IMR-90 (cell line): ENCODE data around the gene DCHS2. TPM values are rescaled to one million over a fixed set of nuclear protein-coding genes. Genes with fewer than 3 reads are reported as not detected.

Experiments
- ATAC-seq: fragments of 200-7000 bp; cut with Tn5 transposase; 2 replicates; pipeline ENCODE4 v1.9.1; 2020; ENCODE audit warnings: low read depth, mild to moderate bottlenecking, moderate library complexity
- BruUV-seq: library from RNA; stranded (reverse); fragments of 400-500 nt; replicated peaks from 2 replicates; lab custom pipeline; 2021; lab: Mats Ljungman, UMichigan
- CTCF ChIA-PET: fragments of 300-600 bp; formaldehyde crosslinking; extraction: SDS; loops from one replicate; lab custom pipeline; 2021; ENCODE audit warnings: antibody characterized with exemption; lab: Yijun Ruan, JAX
- POLR2A ChIA-PET: fragments of 300-600 bp; sonication (Branson Sonifier 250); formaldehyde crosslinking; loops from one replicate; lab custom pipeline; 2022; ENCODE audit warnings: antibody characterized with exemption; ENCODE audit not compliant: unreplicated experiment; lab: Charles Lee
- DNase-seq: peaks from one replicate; pipeline ENCODE4 v3.0.0; 2013
- H2AFZ ChIP-seq: replicated peaks from 2 replicates; pipeline ENCODE3; 2013; ENCODE audit warnings: low read length, mild to moderate bottlenecking; ENCODE audit not compliant: poor library complexity
- H2AK5ac ChIP-seq: 2 replicates; pipeline ENCODE4 v1.6.1; 2013; ENCODE audit warnings: low read depth, low read length, inconsistent platforms
- H2AK9ac ChIP-seq: replicated peaks from 2 replicates; pipeline ENCODE3; 2013; ENCODE audit warnings: mild to moderate bottlenecking, low read depth, low read length, moderate library complexity; ENCODE audit not compliant: poor library complexity
- H2BK120ac ChIP-seq: 2 replicates; pipeline ENCODE4 v1.6.1; 2013; ENCODE audit warnings: low read depth, low read length, inconsistent platforms
- H2BK15ac ChIP-seq: 3 replicates; pipeline ENCODE4 v1.6.1; 2013; ENCODE audit warnings: low read depth, low read length, inconsistent platforms
- H2BK20ac ChIP-seq: 2 replicates; pipeline ENCODE4 v1.6.1; 2013; ENCODE audit warnings: low read depth, mild to moderate bottlenecking, inconsistent platforms, low read length, moderate library complexity
- H2BK5ac ChIP-seq: 2 replicates; pipeline ENCODE4 v1.6.1; 2013; ENCODE audit warnings: mild to moderate bottlenecking, low read depth, low read length, inconsistent platforms; ENCODE audit not compliant: poor library complexity, severe bottlenecking
- H3K14ac ChIP-seq: replicated peaks from 2 replicates; pipeline ENCODE4 v1.6.1; 2013; ENCODE audit warnings: low read depth, low read length, inconsistent platforms
- H3K18ac ChIP-seq: 2 replicates; pipeline ENCODE4 v1.6.1; 2013; ENCODE audit warnings: low read depth, low read length, control low read depth
- H3K23ac ChIP-seq: 2 replicates; pipeline ENCODE4 v1.6.1; 2013; ENCODE audit warnings: low read depth, low read length, inconsistent platforms
- H3K27ac ChIP-seq: 2 replicates; pipeline ENCODE4 v1.5.1; 2013; ENCODE audit warnings: mild to moderate bottlenecking, control low read depth, low read length; ENCODE audit not compliant: insufficient read depth
- H3K27me3 ChIP-seq: 2 replicates; pipeline ENCODE4 v1.6.1; 2013; ENCODE audit warnings: low read length; ENCODE audit not compliant: control insufficient read depth, insufficient read depth
- H3K36me3 ChIP-seq: 2 replicates; pipeline ENCODE4 v1.6.1; 2013; ENCODE audit warnings: low read length, mixed read lengths; ENCODE audit not compliant: control insufficient read depth, insufficient read depth
- H3K4ac ChIP-seq: 2 replicates; pipeline ENCODE4 v1.6.1; 2013; ENCODE audit warnings: low read depth, low read length, inconsistent platforms
- H3K4me1 ChIP-seq: 2 replicates; pipeline ENCODE4 v1.6.1; 2013; ENCODE audit warnings: low read length, mixed read lengths; ENCODE audit not compliant: control insufficient read depth, insufficient read depth
- H3K4me2 ChIP-seq: 2 replicates; pipeline ENCODE4 v1.6.1; 2013; ENCODE audit warnings: low read depth, mild to moderate bottlenecking, control low read depth, low read length, moderate library complexity
- H3K4me3 ChIP-seq: 2 replicates; pipeline ENCODE4 v1.5.1; 2013; ENCODE audit warnings: low read depth, mild to moderate bottlenecking, control low read depth, low read length, moderate library complexity; ENCODE audit not compliant: insufficient read depth
- H3K56ac ChIP-seq: 2 replicates; pipeline ENCODE4 v1.6.1; 2013; ENCODE audit warnings: low read length, inconsistent platforms; ENCODE audit not compliant: insufficient read depth; ENCODE audit errors: extremely low read depth
- H3K79me1 ChIP-seq, 2 experiments: 2 replicates each; pipeline ENCODE4 v1.6.1; 2013; ENCODE audit warnings: low read length in 2 of 2, inconsistent platforms in 1 of 2, low read depth in 1 of 2
- H3K9ac ChIP-seq: 2 replicates; pipeline ENCODE4 v1.6.1; 2013; ENCODE audit warnings: low read depth, low read length, control low read depth
- H3K9me1 ChIP-seq: 2 replicates; pipeline ENCODE4 v1.6.1; 2013; ENCODE audit warnings: low read length, inconsistent platforms; ENCODE audit not compliant: insufficient read depth
- H3K9me3 ChIP-seq: 2 replicates; pipeline ENCODE4 v1.6.1; 2013; ENCODE audit warnings: low read length; ENCODE audit not compliant: control insufficient read depth, insufficient read depth
- H4K20me1 ChIP-seq: 2 replicates; pipeline ENCODE4 v1.6.1; 2013; ENCODE audit warnings: low read length, inconsistent platforms; ENCODE audit not compliant: insufficient read depth
- H4K5ac ChIP-seq: 2 replicates; pipeline ENCODE4 v1.6.1; 2013; ENCODE audit warnings: mild to moderate bottlenecking, low read depth, low read length, control low read depth
- H4K8ac ChIP-seq, 2 experiments: 2 replicates each; pipeline ENCODE4 v1.6.1; 2013; ENCODE audit warnings: low read depth in 2 of 2, low read length in 2 of 2, control low read depth in 1 of 2, inconsistent platforms in 1 of 2
- H4K91ac ChIP-seq: 2 replicates; pipeline ENCODE4 v1.6.1; 2013; ENCODE audit warnings: low read depth, low read length, inconsistent platforms; ENCODE audit not compliant: insufficient read depth
- BHLHE40 ChIP-seq: fragments of 150-350 bp; IDR thresholded peaks from 2 replicates; pipeline ENCODE4 v1.6.1; 2016; ENCODE audit warnings: mild to moderate bottlenecking, low read depth, low read length
- CHD1 ChIP-seq: IDR thresholded peaks from 2 replicates; pipeline ENCODE4 v1.6.1; 2012; ENCODE audit warnings: low read depth, low read length, improper control_type of control experiment
- POLR2A ChIP-seq: IDR thresholded peaks from 2 replicates; pipeline ENCODE4 v1.6.1; 2012; ENCODE audit warnings: mild to moderate bottlenecking, low read depth, low read length
- RAD21 ChIP-seq: IDR thresholded peaks from 2 replicates; pipeline ENCODE4 v1.6.1; 2012; ENCODE audit warnings: low read length, improper control_type of control experiment
- RCOR1 ChIP-seq: IDR thresholded peaks from 2 replicates; pipeline ENCODE4 v1.6.1; 2012; ENCODE audit warnings: mild to moderate bottlenecking, low read length, improper control_type of control experiment; ENCODE audit not compliant: insufficient replicate concordance
- RFX5 ChIP-seq: IDR thresholded peaks from 2 replicates; pipeline ENCODE4 v1.8.0; 2012; ENCODE audit warnings: low read depth, mild to moderate bottlenecking, low read length, moderate library complexity
- WGBS, 2 experiments: methylation state at CpG; one replicate each; pipeline versions ENCODE4 v1.1.5 to v1.1.7; 2013; ENCODE audit warnings: missing lambda C conversion rate in 2 of 2; ENCODE audit not compliant: insufficient read length in 1 of 2; ENCODE audit errors: extremely low coverage in 2 of 2; 5-methylcytosine and 5-hydroxymethylcytosine counted together
- dilution Hi-C: fragments of 300-500 bp; cut with HindIII; formaldehyde crosslinking; loops from one replicate; pipeline ENCODE4 v1.14.3; 2018; ENCODE audit warnings: low sequenced_read_pairs; ENCODE audit not compliant: unreplicated experiment
- in situ Hi-C: fragments of 300-500 bp; cut with MboI; formaldehyde crosslinking; loops from 3 replicates; pipeline ENCODE4 v1.14.3; 2019; ENCODE audit warnings: low sequenced_read_pairs, inconsistent platforms, mixed read lengths
- intact Hi-C: fragments of 100-400 bp; cut with micrococcal nuclease; formaldehyde crosslinking; loops from 2 replicates; pipeline ENCODE4 v1.10.0; 2022
- polyA plus RNA-seq, 3 experiments: library from polyadenylated mRNA; depleted of rRNA; stranded (reverse); fragments of >200 nt; gene quantifications; 2 replicates each; pipeline ENCODE4 v1.2.3, GENCODE V29; 2012; ENCODE audit warnings: low replicate concordance in 1 of 3
- total RNA-seq: library from RNA; depleted of rRNA; stranded (reverse); fragments of >200 nt; gene quantifications from 2 replicates; pipeline ENCODE4 v1.2.3, GENCODE V29; 2012
- TF ChIP-seq, protein P1 (sequence below): fragments of 150-350 bp; IDR thresholded peaks from 2 replicates; pipeline ENCODE4 v1.6.1; 2016; ENCODE audit warnings: low read depth, mild to moderate bottlenecking, low read length, moderate library complexity, borderline replicate concordance
- TF ChIP-seq, protein P2 (sequence below): fragments of 150-350 bp; IDR thresholded peaks from 2 replicates; pipeline ENCODE4 v1.6.1; 2017; ENCODE audit warnings: mild to moderate bottlenecking, antibody characterized with exemption, low read length, low read depth

The DCHS2 gene
- total and polyA plus RNA-seq, 2 of the 4 experiments (the other 2 are of a cell fraction), result not detected

DNA sequence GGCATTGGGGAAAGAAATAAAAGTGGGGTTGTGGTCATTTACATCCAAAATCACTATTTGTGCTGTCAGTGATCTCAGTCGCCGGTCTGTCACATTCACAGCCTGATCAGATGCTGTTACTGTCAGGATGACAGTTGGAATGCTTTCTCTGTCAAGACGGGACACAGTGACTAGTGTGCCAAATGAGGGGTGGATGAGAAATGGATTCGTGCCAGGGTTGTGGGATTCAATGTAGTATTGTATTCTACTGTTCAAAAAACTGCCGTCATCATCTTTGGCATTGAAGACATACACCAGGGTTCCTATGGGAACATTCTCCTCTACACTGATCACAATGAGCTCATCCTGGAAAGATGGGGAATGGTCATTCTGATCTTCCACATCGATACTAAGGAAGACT is 171.1 kb downstream of the DCHS2 start:
- dilution Hi-C loops (no loop called here), intact Hi-C loops (no loop called here), in situ Hi-C loops (no loop called here)
- Histone ChIP-seq H3K56ac (no peak overlapping the region), H3K4ac (no peak overlapping the region), H3K27me3 (no peaks in the 10 kb centered on the region), H2AFZ (no peak overlapping the region), H2AK5ac (no peak overlapping the region), H2BK15ac (no peak overlapping the region), H3K79me1 (no peaks in the 10 kb centered on the region), H4K91ac (no peak overlapping the region), H2AK9ac (no peak overlapping the region), H3K4me2 (no peak overlapping the region), H3K9me3 (no peaks in the 10 kb centered on the region), H2BK120ac (no peak overlapping the region), H3K9ac (no peak overlapping the region), H4K5ac (no peak overlapping the region), H4K8ac (no peak overlapping the region), H3K14ac (no peak overlapping the region), H3K27ac (no peak overlapping the region), H3K36me3 (no peaks in the 10 kb centered on the region), H3K23ac (no peak overlapping the region), H3K18ac (no peak overlapping the region), H3K4me3 (no peak overlapping the region), H2BK20ac (no peak overlapping the region), H4K20me1 (no peaks in the 10 kb centered on the region), H3K4me1 (no peaks in the 10 kb centered on the region), H2BK5ac (no peak overlapping the region), H3K9me1 (no peaks in the 10 kb centered on the region)
- no peak for TF ChIP-seq CHD1
- TF ChIP-seq, protein P1, sequence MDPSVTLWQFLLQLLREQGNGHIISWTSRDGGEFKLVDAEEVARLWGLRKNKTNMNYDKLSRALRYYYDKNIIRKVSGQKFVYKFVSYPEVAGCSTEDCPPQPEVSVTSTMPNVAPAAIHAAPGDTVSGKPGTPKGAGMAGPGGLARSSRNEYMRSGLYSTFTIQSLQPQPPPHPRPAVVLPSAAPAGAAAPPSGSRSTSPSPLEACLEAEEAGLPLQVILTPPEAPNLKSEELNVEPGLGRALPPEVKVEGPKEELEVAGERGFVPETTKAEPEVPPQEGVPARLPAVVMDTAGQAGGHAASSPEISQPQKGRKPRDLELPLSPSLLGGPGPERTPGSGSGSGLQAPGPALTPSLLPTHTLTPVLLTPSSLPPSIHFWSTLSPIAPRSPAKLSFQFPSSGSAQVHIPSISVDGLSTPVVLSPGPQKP, result no peak
- no peak for TF ChIP-seq RCOR1
- TF ChIP-seq RAD21, result no peak
- TF ChIP-seq POLR2A, result no peak
- TF ChIP-seq, protein P2, sequence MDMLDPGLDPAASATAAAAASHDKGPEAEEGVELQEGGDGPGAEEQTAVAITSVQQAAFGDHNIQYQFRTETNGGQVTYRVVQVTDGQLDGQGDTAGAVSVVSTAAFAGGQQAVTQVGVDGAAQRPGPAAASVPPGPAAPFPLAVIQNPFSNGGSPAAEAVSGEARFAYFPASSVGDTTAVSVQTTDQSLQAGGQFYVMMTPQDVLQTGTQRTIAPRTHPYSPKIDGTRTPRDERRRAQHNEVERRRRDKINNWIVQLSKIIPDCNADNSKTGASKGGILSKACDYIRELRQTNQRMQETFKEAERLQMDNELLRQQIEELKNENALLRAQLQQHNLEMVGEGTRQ, result no peak
- TF ChIP-seq RFX5, result no peak
- TF ChIP-seq BHLHE40, result no peak
- no peak for DNase-seq
- ATAC-seq, result no peak
- POLR2A ChIA-PET, result no interaction called here
- WGBS, 2 experiments, result no CpG with 5 or more reads among the region's 6 CpGs
- no TSS peak for BruUV-seq
- CTCF ChIA-PET, result no interaction called here
